Measurements from ENCODE around the gene MYH14. TPM values are rescaled to one million over a fixed set of nuclear protein-coding genes. Genes with fewer than 3 reads are reported as not detected.

MYH14 gene
- total and polyA plus RNA-seq, 2 of the 4 experiments (the other 2 are of a cell fraction): not detected

DNA sequence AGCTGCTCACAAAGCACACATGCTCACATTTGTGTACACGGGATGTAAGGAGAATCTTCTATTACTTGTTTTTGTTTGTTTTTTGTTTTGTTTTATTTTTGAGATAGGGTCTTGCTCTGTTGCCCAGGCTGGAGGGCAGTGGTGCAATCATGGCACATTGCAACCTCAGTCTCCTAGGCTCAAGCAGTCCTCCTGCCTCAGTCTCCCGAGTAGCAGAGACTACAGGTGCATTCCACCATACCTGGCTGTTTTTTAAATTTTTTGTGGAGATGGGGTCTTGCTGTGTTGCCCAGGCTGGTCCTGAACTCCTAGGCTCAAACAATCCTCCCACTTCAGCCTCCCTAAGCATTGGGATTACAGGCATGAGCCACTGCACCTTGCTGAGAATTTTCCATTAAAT lies 83.9 kb downstream of the MYH14 start:
- Histone ChIP-seq H2AK9ac (replicated peaks; ENCODE audit: low read depth, low read length, poor library complexity) (no peak overlapping the region), H3K9ac (ENCODE audit: low read depth, low read length) (no peak overlapping the region), H3K9me1 (ENCODE audit: insufficient read depth, low read length) (no peaks in the 10 kb centered on the region), H3K79me1 (ENCODE audit: low read depth in 1 of 2, low read length in 2 of 2) (no peaks in the 10 kb centered on the region), H2AFZ (replicated peaks; ENCODE audit: low read length, poor library complexity) (no peak overlapping the region), H2BK20ac (ENCODE audit: low read depth, low read length) (no peak overlapping the region), H3K27me3 (ENCODE audit: control insufficient read depth, insufficient read depth, low read length) (no peaks in the 10 kb centered on the region), H3K4me2 (ENCODE audit: low read depth, low read length) (no peak overlapping the region), H3K27ac (ENCODE audit: insufficient read depth, low read length) (no peak overlapping the region), H3K9me3 (ENCODE audit: control insufficient read depth, insufficient read depth, low read length) (peaks cover 22% of the 10 kb centered on the region), H3K56ac (ENCODE audit: extremely low read depth, insufficient read depth, low read length) (no peak overlapping the region), H3K18ac (ENCODE audit: low read depth, low read length) (no peak overlapping the region), H4K91ac (ENCODE audit: insufficient read depth, low read depth, low read length) (no peak overlapping the region), H3K4me3 (ENCODE audit: insufficient read depth, low read depth, low read length) (no peak overlapping the region), H4K8ac (ENCODE audit: low read depth in 2 of 2, low read length in 2 of 2) (no peak overlapping the region), H2BK15ac (ENCODE audit: low read depth, low read length) (no peak overlapping the region), H3K14ac (replicated peaks; ENCODE audit: low read depth, low read length) (no peak overlapping the region), H2BK120ac (ENCODE audit: low read depth, low read length) (no peak overlapping the region), H2AK5ac (ENCODE audit: low read depth, low read length) (no peak overlapping the region), H3K4ac (ENCODE audit: low read depth, low read length) (no peak overlapping the region), H3K23ac (ENCODE audit: low read depth, low read length) (no peak overlapping the region), H3K4me1 (ENCODE audit: control insufficient read depth, insufficient read depth, low read length) (no peaks in the 10 kb centered on the region), H2BK5ac (ENCODE audit: low read depth, low read length, poor library complexity, severe bottlenecking) (no peak overlapping the region), H4K20me1 (ENCODE audit: insufficient read depth, low read length) (no peaks in the 10 kb centered on the region), H3K36me3 (ENCODE audit: control insufficient read depth, insufficient read depth, low read length) (no peaks in the 10 kb centered on the region), H4K5ac (ENCODE audit: low read depth, low read length) (no peak overlapping the region)
- intact Hi-C loops (cut with micrococcal nuclease) (no loop called here), dilution Hi-C loops (cut with HindIII; ENCODE audit: low sequenced_read_pairs, unreplicated experiment) (no loop called here), in situ Hi-C loops (cut with MboI; ENCODE audit: low sequenced_read_pairs) (no loop called here)
- TF ChIP-seq, protein P1, sequence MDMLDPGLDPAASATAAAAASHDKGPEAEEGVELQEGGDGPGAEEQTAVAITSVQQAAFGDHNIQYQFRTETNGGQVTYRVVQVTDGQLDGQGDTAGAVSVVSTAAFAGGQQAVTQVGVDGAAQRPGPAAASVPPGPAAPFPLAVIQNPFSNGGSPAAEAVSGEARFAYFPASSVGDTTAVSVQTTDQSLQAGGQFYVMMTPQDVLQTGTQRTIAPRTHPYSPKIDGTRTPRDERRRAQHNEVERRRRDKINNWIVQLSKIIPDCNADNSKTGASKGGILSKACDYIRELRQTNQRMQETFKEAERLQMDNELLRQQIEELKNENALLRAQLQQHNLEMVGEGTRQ (IDR thresholded peaks at IDR 0.05; ENCODE audit: low read depth, low read length): no peak
- TF ChIP-seq MAFK (IDR thresholded peaks at IDR 0.05; ENCODE audit: low read depth, low read length) (no peak), BHLHE40 (IDR thresholded peaks at IDR 0.05; ENCODE audit: low read depth, low read length) (no peak)
- DNase-seq: no peak
- BruUV-seq (replicated peaks): no TSS peak
- POLR2A ChIA-PET (ENCODE audit: unreplicated experiment): no interaction called here
- CTCF ChIA-PET: no interaction called here
- no CpG with 5 or more reads among the region's 2 CpGs for WGBS, 2 experiments (ENCODE audit: extremely low coverage in 2 of 2, insufficient read length in 1 of 2)
- ATAC-seq (ENCODE audit: low read depth): no peak

All from IMR-90 (cell line).